Activated naive CD8-positive, alpha-beta T cell treated with anti-CD3 and anti-CD28 coated beads for 36 hours (primary cell): ENCODE measurements around the gene TBX15. TPM values are rescaled to one million over a fixed set of nuclear protein-coding genes. Genes with fewer than 3 reads are reported as not detected.

Experiments used
- DNase-seq: peaks from one replicate; pipeline ENCODE4 v3.0.0; 2021
- H3K27ac Mint-ChIP-seq: one replicate; pipeline ENCODE4 v1.8.0; 2022; ENCODE audit warnings: mild to moderate bottlenecking, moderate library complexity, mixed read lengths
- H3K27me3 Mint-ChIP-seq: one replicate; pipeline ENCODE4 v1.8.0; 2022; ENCODE audit warnings: mild to moderate bottlenecking, mixed read lengths
- H3K36me3 Mint-ChIP-seq: one replicate; pipeline ENCODE4 v1.8.0; 2021; ENCODE audit warnings: mild to moderate bottlenecking, mixed read lengths
- H3K4me1 Mint-ChIP-seq: one replicate; pipeline ENCODE4 v1.8.0; 2021; ENCODE audit warnings: mixed read lengths
- H3K4me3 Mint-ChIP-seq: one replicate; pipeline ENCODE4 v1.8.0; 2022; ENCODE audit warnings: mild to moderate bottlenecking, moderate library complexity, mixed read lengths
- H3K9me3 Mint-ChIP-seq: one replicate; pipeline ENCODE4 v1.8.0; 2022; ENCODE audit warnings: mixed read lengths
- total RNA-seq, 2 experiments: library from RNA; stranded (reverse); gene quantifications; one replicate each; pipeline ENCODE4 v1.2.3, GENCODE V29; 2021

Gene TBX15
- total RNA-seq, 2 experiments from 2014 or later = not detected

- Mint-ChIP-seq H3K9me3 (peaks cover 13% of the 10 kb centered on the region), H3K4me3 (no peak overlapping the region), H3K36me3 (peaks cover 19% of the 10 kb centered on the region), H3K27ac (no peak overlapping the region), H3K4me1 (peaks cover 39% of the 10 kb centered on the region), H3K27me3 (peaks cover 98% of the 10 kb centered on the region)
- no peak for DNase-seq
These were observed 4.5 kb downstream of the TBX15 start for GRCh38 chr1:118983558-118984041.

- Mint-ChIP-seq H3K36me3 (peaks cover 19% of the 10 kb centered on the region), H3K4me3 (no peak overlapping the region), H3K27ac (no peak overlapping the region), H3K9me3 (peaks cover 13% of the 10 kb centered on the region), H3K4me1 (peaks cover 38% of the 10 kb centered on the region), H3K27me3 (peaks cover 98% of the 10 kb centered on the region)
- DNase-seq = no peak
These were observed 5.2 kb downstream of the TBX15 start for GRCh38 chr1:118982821-118983557.

- peaks cover 19% of the 10 kb centered on the region for H3K36me3 Mint-ChIP-seq
- H3K27me3 Mint-ChIP-seq = peaks cover 96% of the 10 kb centered on the region
- peaks cover 35% of the 10 kb centered on the region for H3K4me1 Mint-ChIP-seq
- no peak for DNase-seq
- no peak overlapping the region for H3K27ac Mint-ChIP-seq
- H3K9me3 Mint-ChIP-seq = peaks cover 13% of the 10 kb centered on the region
- no peak overlapping the region for H3K4me3 Mint-ChIP-seq
These were observed 5.9 kb downstream of the TBX15 start for GRCh38 chr1:118982266-118982665.

GRCh38 chr1:118981436-118981835, 6.7 kb downstream of the TBX15 start:
- Mint-ChIP-seq H3K27me3 (peaks cover 90% of the 10 kb centered on the region), H3K27ac (no peak overlapping the region), H3K4me1 (peaks cover 30% of the 10 kb centered on the region), H3K36me3 (peaks cover 19% of the 10 kb centered on the region), H3K9me3 (peaks cover 13% of the 10 kb centered on the region), H3K4me3 (no peak overlapping the region)
- DNase-seq = no peak

GRCh38 chr1:118979754-118980575, 8.2 kb downstream of the TBX15 start:
- DNase-seq = no peak
- Mint-ChIP-seq H3K9me3 (peaks cover 13% of the 10 kb centered on the region), H3K27ac (no peak overlapping the region), H3K4me1 (peaks cover 18% of the 10 kb centered on the region), H3K27me3 (peaks cover 88% of the 10 kb centered on the region), H3K36me3 (peaks cover 15% of the 10 kb centered on the region), H3K4me3 (no peak overlapping the region)

- no peak for DNase-seq
- no peak overlapping the region for H3K27ac Mint-ChIP-seq
- no peak overlapping the region for H3K4me3 Mint-ChIP-seq
- H3K27me3 Mint-ChIP-seq = peaks cover 82% of the 10 kb centered on the region
- H3K36me3 Mint-ChIP-seq = peaks cover 9% of the 10 kb centered on the region
- H3K9me3 Mint-ChIP-seq = peaks cover 9% of the 10 kb centered on the region
- H3K4me1 Mint-ChIP-seq = peaks cover 13% of the 10 kb centered on the region
These were observed 9.0 kb downstream of the TBX15 start for GRCh38 chr1:118978914-118979701.

GRCh38 chr1:118977600-118977999, 10.5 kb downstream of the TBX15 start:
- DNase-seq = no peak
- Mint-ChIP-seq H3K9me3 (no peaks in the 10 kb centered on the region), H3K27ac (no peak overlapping the region), H3K36me3 (no peaks in the 10 kb centered on the region), H3K4me1 (peaks cover 8% of the 10 kb centered on the region), H3K4me3 (no peak overlapping the region), H3K27me3 (peaks cover 75% of the 10 kb centered on the region)

- no peak for DNase-seq
- peaks cover 55% of the 10 kb centered on the region for H3K27me3 Mint-ChIP-seq
These were observed 13.5 kb downstream of the TBX15 start for GRCh38 chr1:118974661-118975060.

GRCh38 chr1:118973531-118974137, 14.5 kb downstream of the TBX15 start:
- Mint-ChIP-seq H3K4me3 (no peak overlapping the region), H3K9me3 (no peaks in the 10 kb centered on the region), H3K36me3 (no peaks in the 10 kb centered on the region), H3K27ac (no peak overlapping the region), H3K4me1 (no peaks in the 10 kb centered on the region), H3K27me3 (peaks cover 45% of the 10 kb centered on the region)
- no peak for DNase-seq

More at GRCh38 chr1:118974661-118975060, 13.5 kb downstream of the TBX15 start:
- Mint-ChIP-seq H3K9me3 (no peaks in the 10 kb centered on the region), H3K36me3 (no peaks in the 10 kb centered on the region), H3K4me1 (peaks cover 4% of the 10 kb centered on the region), H3K27ac (no peak overlapping the region), H3K4me3 (no peak overlapping the region)

- Mint-ChIP-seq H3K27me3 (peaks cover 39% of the 10 kb centered on the region), H3K4me3 (no peak overlapping the region), H3K4me1 (no peaks in the 10 kb centered on the region), H3K36me3 (no peaks in the 10 kb centered on the region), H3K27ac (no peak overlapping the region), H3K9me3 (no peaks in the 10 kb centered on the region)
- DNase-seq = no peak
These were observed 15.1 kb downstream of the TBX15 start for GRCh38 chr1:118973032-118973431.

GRCh38 chr1:118970451-118970850, 17.7 kb downstream of the TBX15 start:
- no peak overlapping the region for H3K27ac Mint-ChIP-seq
- peaks cover 23% of the 10 kb centered on the region for H3K27me3 Mint-ChIP-seq
- DNase-seq = no peak
- no peaks in the 10 kb centered on the region for H3K4me1 Mint-ChIP-seq
- no peaks in the 10 kb centered on the region for H3K9me3 Mint-ChIP-seq
- no peaks in the 10 kb centered on the region for H3K36me3 Mint-ChIP-seq
- no peak overlapping the region for H3K4me3 Mint-ChIP-seq

- Mint-ChIP-seq H3K27ac (peak overlapping the region; percentile 47), H3K36me3 (no peaks in the 10 kb centered on the region), H3K4me1 (no peaks in the 10 kb centered on the region), H3K4me3 (no peak overlapping the region), H3K9me3 (no peaks in the 10 kb centered on the region), H3K27me3 (peaks cover 16% of the 10 kb centered on the region)
- DNase-seq = no peak
These were observed 24.4 kb downstream of the TBX15 start for GRCh38 chr1:118963456-118964430.

GRCh38 chr1:118963138-118963455, 25.0 kb downstream of the TBX15 start:
- Mint-ChIP-seq H3K27ac (no peak overlapping the region), H3K9me3 (no peaks in the 10 kb centered on the region), H3K4me1 (no peaks in the 10 kb centered on the region), H3K36me3 (no peaks in the 10 kb centered on the region), H3K4me3 (no peak overlapping the region), H3K27me3 (peaks cover 20% of the 10 kb centered on the region)
- DNase-seq = no peak

GRCh38 chr1:118961156-118961555, 27.0 kb downstream of the TBX15 start:
- H3K36me3 Mint-ChIP-seq = no peaks in the 10 kb centered on the region
- H3K27me3 Mint-ChIP-seq = peaks cover 20% of the 10 kb centered on the region
- H3K4me3 Mint-ChIP-seq = no peak overlapping the region
- no peak for DNase-seq
- no peaks in the 10 kb centered on the region for H3K9me3 Mint-ChIP-seq
- no peak overlapping the region for H3K27ac Mint-ChIP-seq
- H3K4me1 Mint-ChIP-seq = no peaks in the 10 kb centered on the region
